ENCODE results near the gene SYT3.
A peak's percentile ranks its signal among the peaks of the same experiment; 100 is the strongest.

The SYT3 gene, protein sequence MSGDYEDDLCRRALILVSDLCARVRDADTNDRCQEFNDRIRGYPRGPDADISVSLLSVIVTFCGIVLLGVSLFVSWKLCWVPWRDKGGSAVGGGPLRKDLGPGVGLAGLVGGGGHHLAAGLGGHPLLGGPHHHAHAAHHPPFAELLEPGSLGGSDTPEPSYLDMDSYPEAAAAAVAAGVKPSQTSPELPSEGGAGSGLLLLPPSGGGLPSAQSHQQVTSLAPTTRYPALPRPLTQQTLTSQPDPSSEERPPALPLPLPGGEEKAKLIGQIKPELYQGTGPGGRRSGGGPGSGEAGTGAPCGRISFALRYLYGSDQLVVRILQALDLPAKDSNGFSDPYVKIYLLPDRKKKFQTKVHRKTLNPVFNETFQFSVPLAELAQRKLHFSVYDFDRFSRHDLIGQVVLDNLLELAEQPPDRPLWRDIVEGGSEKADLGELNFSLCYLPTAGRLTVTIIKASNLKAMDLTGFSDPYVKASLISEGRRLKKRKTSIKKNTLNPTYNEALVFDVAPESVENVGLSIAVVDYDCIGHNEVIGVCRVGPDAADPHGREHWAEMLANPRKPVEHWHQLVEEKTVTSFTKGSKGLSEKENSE

GRCh38 chr19:50639121-50640112 is at the start of gene SYT3:
SYT3 (minus strand) TSS chr19:50639881; CDS start chr19:50637411, 2,470 bp downstream.
- peak; percentile 29 for DNase-seq

DNA sequence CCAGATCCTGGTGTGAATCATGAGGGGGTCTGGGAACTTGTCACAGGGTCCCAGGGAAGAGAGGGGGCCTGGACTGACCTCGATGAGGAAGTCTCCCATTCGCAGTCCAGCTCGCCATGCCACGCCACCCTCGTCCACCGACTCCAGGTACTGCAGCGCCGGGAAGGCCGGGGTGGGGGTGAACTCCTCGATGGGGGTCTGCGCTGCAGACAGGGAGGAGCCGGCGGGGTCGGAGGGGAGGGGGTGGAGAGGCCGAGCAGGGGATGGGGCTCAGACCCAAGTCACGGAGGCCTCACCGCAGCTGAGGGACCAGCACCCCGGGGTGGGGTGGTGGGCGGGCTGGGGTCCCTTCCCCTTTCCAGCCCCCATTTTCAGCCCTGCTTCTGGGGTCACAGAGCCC is 49.1 kb upstream of the SYT3 start:
- DNase-seq = no peak

DNA sequence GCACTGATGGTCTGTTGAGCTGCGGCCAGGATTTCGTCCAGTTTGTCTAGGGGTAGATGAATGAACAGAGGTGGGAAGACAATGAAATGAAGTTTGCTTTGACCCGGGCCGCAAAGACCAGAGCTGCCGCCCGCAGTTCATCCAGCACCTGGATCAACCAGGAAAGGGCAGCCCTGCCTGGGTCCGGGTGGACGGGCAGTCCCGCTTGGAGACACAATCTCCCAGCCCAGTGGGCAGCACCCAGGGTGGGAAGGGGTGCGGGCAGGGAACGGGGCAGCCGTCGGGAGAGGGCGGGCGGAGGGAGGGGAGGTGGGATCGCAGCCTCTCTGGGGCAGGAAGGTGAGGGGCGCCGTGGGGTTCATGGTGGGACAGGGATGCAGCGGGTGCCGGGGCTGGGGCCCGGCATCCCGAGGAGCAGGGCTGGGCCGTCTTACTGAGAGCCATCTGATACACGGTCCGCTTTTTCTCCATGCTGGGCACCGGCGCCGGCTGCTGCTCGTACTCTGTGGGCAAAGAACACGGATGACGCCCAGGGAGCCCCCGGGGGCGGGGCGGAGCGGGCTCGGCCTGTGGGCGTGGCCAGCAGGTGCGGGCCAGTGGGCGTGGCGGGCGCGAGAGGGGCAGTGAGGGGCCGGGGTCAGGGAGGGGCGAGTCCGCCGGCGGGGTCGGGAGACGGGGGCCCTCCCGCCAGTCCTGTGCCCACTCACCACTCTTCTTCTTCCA is 46.8 kb upstream of the SYT3 start:
- DNase-seq = no peak

GRCh38 chr19:50679177-50680125 is 39.8 kb upstream of the SYT3 start:
- peak; percentile 71 for DNase-seq

DNA sequence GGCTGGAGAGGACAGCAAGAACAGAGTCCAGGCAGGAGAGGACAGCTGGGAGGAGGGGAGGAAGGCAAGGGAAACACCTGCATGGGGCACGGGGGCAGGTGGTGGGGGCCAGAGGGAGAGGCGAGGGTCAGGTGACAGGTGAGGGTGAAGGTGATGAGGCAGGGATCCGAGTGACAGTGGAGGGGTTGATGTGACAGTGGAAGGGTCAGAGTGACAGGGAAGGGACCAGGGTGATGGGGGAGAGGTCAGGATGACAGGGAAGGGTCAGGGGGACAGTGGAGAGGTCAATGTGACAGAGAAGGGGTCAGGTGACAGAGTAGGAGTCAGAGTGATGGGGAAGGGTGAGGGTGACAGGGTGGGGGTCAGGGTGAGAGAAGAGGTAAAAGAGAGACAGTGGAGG is 38.6 kb upstream of the SYT3 start:
- DNase-seq = no peak

DNA sequence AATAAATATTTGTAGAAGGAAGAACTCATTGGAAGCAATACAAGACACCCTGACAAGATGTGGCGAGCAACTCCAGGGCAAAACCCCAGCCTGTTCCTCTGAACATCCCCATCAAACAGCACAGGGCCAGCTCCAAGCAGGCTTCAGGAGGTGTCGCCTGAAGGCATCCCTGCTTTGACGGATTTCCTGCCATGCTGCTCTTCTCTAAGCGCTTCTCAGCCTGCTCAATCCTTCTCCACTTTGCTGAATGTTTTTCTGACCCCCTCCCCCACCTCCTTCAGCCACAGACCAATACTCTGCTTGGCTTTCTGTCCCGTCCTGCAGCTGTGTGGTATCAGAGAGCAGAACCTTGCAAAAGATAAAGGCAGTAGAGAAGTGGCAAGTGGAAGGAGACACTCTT is 38.0 kb upstream of the SYT3 start:
- DNase-seq = no peak

DNA sequence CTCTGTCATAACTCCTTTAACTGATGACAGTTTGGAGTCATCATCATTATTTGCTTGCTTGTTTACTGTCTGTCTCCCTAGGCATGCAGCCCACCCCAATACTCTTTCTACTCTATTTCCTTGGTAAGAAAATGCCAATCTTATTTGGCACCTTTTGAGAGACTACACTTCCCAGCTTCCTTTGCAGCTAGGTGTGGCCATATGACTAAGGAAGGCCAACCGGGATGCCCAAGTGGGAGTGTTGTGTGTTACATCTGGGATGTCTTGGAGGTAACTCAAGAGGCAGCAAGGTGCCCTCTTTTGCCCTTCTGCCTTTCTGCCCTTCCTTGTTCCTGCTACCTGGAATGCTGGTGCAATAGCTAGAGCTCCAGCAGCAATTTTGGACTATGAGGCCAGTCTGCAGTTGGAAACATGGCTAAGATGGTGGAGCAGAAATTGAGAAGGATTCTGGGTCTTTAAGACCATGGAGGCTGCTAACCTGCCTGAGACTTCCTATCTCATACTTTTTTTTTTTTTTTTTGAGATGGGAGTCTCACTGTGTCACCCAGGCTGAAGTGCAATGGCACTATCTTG is 37.0 kb upstream of the SYT3 start:
- no peak for DNase-seq

DNA sequence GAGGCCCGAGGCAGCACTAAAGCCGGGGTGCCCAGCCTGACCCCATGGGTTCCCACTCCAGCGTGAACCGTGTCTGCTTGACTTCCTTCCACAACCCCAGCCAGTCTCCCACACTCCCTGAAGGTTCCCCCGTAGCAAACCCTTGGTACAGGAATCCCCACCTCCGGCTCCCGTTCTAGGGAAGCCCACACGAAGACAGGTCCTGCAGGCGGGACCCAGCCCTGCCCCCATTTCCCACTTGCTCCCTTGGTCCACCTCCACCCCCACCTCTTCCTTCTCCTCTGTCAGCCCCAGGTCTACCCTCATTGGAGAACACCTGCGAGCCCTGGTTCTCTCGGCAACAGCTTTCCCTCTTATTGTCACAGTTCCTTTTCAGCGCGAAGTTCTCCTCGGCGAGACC is 33.4 kb upstream of the SYT3 start:
- no peak for DNase-seq

DNA sequence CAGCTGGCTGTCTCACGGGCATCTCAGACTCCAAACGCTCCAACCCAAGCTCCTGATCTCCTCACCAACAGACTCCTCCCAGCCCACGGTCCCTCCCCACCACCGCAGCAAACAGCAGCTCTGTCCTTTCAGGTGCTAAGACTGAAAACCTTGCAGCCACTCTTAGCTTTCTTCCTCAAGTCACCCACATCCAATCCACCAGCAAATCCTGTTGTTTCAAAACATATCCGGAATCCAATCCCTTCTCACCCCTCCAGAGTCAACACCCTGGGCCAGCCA is 30.4 kb upstream of the SYT3 start:
- no peak for DNase-seq

GRCh38 chr19:50669302-50670101 is 29.8 kb upstream of the SYT3 start:
- peak; percentile 22 for DNase-seq

DNA sequence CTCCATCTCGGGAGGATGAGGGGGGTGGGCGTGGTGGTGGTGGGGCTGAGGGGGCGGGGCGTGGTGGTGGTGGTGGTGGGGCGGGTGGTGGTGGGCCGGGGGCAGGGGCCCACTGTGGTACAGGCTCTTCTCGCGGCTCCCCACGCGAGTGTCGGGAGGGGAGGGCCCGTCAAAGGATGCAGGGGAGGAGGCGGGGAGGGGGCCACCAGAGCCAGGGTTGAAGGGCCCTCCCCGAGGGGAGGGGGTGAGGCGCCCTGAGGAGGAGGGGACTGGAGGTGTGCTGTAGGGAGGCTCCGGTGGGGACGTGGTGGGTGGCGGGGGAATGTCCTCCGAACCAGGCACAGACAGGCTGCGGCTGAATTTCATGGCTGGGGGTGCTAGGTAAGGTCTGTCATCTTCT is 29.2 kb upstream of the SYT3 start:
- no peak for DNase-seq

GRCh38 chr19:50668416-50668815 is 28.7 kb upstream of the SYT3 start:
- DNase-seq = no peak

DNA sequence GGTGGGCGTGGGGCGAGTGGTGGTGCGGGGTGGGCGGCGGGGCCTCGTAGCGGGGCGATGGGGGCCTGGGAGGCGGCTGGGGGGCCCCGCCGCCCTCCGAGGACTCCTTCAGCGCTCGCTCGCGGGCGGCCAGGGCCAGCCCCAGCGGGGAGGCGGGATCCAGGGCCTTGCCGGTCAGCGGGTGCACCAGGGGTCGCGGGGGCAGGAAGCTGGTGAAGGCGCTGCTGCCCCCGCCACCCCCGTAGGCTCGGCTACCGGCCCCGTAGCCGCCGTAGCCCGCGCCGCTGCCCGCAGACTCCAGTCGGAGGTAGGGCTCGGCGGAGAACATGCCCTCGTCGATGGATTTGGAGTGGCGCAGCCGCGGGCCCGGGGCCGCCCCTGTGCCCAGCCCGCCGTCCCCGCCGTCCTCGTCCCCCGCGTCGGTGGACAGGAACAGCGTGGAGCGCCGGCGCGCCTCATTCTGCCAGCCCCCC is 28.1 kb upstream of the SYT3 start:
- no peak for DNase-seq

- no peak for DNase-seq
Observed at GRCh38 chr19:50667177-50667758, 27.6 kb upstream of the SYT3 start.

DNA sequence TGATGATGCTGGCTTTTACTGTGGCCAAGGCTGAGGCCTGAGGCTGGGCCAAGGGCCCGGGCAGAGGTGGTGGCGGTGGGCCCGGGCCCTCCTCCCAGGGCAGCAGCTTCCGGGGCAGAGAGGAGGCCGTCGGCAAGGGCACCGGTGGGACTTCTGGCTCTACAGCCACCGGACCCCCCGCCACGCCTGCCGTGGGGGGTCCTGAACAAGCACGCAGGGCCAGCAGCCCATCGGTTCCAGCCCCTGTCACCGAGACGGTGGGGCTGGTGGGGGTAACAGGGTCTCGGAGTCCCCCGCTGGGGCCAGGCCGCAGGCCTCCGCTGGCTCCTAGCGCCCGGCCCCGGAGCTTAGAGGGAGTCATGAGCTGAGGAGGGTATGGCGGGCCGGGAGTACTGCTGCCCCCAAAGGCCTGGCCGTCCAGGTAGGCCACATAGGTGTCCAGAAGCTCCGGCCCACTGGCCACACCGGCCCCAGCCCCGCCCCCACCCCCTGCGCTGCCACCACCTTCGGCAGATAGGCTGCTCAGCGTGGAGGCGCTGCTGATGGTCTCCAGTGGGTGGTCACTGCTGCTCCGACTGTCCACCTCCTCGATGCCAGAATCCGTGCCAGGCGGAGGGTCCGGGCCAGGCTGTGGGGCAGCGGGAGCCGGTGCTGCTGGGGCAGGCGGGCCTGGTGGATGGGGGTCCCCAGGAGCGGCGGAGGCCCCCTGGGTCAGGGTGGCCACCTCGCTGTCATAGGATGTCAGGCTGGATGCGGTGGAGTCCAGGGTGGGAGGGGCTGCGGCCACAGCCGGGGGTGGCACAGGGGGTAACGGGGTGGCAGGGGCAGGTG is 26.9 kb upstream of the SYT3 start:
- no peak for DNase-seq

DNA sequence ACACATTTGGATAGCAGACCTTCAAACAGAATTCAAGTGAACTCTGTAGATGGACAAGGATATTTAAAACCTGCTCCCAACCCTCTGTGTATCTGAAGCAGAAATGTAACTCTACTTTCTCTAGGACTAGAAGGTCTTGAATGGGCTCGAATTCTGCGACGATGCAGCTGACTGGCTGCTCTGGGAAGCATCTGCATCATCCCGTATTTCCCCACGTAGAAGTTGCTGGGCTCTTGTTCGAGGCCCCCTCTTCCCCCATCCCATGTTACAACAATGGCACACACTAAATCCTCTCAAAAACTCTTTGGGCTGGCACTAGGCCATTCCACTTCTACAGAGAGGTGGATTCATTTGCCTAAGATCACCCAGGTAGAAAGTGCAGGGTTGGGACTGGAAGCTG is 24.5 kb upstream of the SYT3 start:
- DNase-seq = no peak

DNA sequence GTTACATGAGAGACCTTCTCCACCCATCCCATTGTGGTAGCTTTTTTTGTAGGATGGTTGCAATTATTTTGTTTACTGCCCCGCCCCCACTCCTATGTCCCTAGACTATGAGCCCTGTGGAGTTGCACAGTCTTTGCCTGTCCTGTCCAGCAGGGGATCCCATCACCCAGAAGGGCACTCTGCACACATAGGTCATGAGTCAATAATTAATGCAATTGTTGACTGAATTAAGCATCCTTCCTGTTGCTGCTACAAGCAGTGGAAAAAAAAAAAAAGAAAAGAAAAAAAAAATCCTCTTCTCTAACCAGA is 23.8 kb upstream of the SYT3 start:
- DNase-seq = peak; percentile 7

GRCh38 chr19:50662651-50663481 is 23.2 kb upstream of the SYT3 start:
- DNase-seq = no peak

All from fibroblast of skin of right biceps (primary cell).